Right ventricle myocardium inferior (tissue), 1 donor: ENCODE measurements around the gene DENND4A. TPM values are rescaled to one million over a fixed set of nuclear protein-coding genes. Genes with fewer than 3 reads are reported as not detected.

ENCODE experiments used
- ATAC-seq: fragments of 200-7000 bp; cut with Tn5 transposase; one replicate; pipeline ENCODE4 v1.9.1; 2020; ENCODE audit warnings: mild to moderate bottlenecking, moderate library complexity
- DNase-seq: peaks from one replicate; pipeline ENCODE4 v3.0.0; 2021; ENCODE audit errors: missing footprints
- intact Hi-C: fragments of 100-400 bp; cut with DNase I; formaldehyde crosslinking; loops from one replicate; pipeline ENCODE4 v1.11.0; 2022
- total RNA-seq: library from RNA; stranded (reverse); fragmentation: NEBNext Ultra II Directional; extraction: Animal tissue kit (Norgen Biotek cat#: 25700); gene quantifications from one replicate; pipeline ENCODE4 v1.2.1, GENCODE V29; 2021
- donor health status: DM: no; HTN: yes; CAD: no; lungs with severe emphysema.

The DENND4A gene
- total RNA-seq, 1 donor from 2014 or later = 12.7 TPM

GRCh38 chr15:65724464-65725215, 67.5 kb downstream of the DENND4A start:
- ATAC-seq = no peak
- intact Hi-C loops = no loop called here
- no peak for DNase-seq

- intact Hi-C loops = no loop called here
- DNase-seq = no peak
- no peak for ATAC-seq
These were observed 68.2 kb downstream of the DENND4A start for GRCh38 chr15:65723876-65724275.

- no peak for ATAC-seq
- intact Hi-C loops = no loop called here
- DNase-seq = no peak
These were observed 69.9 kb downstream of the DENND4A start for GRCh38 chr15:65722191-65722590.

GRCh38 chr15:65712415-65712814, 79.7 kb downstream of the DENND4A start:
- ATAC-seq (no peak), DNase-seq (no peak)
- intact Hi-C loops = no loop called here

DNA sequence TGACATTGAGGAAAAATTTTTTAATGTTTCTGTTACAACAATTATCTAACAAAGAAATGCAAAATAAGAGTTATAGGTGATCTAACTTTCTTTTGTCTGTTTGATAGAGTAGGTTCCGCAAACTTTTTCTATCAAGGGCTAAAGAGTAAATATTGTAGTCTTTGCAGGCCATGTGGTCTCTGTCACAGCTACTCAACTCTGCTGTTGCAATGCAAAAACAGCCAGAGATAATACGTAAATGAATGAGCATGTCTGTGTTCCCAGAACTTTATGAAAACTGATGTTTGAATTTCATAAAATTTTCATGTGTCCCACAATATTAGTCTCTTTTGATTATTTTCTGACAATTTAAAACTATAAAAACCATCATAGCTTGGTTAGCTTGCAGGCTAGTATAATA, 97.0 kb downstream of the DENND4A start:
- no peak for DNase-seq
- no peak for ATAC-seq
- intact Hi-C loops = no loop called here

DNA sequence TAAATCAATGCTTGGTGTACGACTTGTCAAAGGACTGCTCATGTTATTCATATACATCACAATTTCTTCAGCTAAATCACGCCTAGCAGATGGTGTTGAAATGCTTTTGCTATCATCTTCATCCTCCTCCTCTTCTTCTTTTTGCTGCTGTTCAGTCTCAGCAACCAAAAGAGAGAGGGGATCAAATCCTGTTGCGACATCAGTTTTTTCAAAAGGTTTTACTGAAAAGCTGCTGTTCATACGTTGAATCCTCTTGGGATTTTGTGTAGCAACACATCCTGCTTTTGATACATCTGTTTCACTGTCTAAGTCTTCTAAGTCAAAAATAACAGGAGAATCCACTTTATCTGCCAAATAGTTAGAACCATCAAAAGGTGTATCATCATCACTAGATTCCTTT, 101.3 kb downstream of the DENND4A start:
- DNase-seq (no peak), ATAC-seq (no peak)
- intact Hi-C loops = no loop called here

GRCh38 chr15:65690173-65690572, 101.9 kb downstream of the DENND4A start:
- intact Hi-C loops = no loop called here
- DNase-seq = no peak
- no peak for ATAC-seq

DNA sequence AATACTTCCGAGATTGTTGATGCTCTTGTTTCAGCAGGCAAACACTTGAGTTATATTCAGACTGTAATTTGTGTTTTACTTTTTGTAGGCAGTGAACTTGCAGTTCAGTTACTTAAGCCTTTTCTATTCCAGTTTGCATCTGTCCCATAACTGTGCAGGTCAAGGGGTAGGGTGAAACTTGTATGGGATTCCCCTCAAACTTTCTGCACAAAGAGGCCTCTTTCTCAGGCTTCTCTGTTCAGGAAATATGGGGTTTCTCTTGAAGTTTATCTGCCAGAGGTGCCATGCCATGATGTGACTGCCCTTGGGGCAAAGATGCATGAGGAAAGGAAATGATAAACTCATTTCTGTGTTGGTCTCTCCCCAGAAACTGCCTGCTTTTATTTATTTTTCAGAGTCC, 103.6 kb downstream of the DENND4A start:
- ATAC-seq = no peak
- intact Hi-C loops = no loop called here
- no peak for DNase-seq

- DNase-seq (no peak), ATAC-seq (no peak)
- intact Hi-C loops = no loop called here
These were observed 109.6 kb downstream of the DENND4A start for GRCh38 chr15:65682404-65682911.

DNA sequence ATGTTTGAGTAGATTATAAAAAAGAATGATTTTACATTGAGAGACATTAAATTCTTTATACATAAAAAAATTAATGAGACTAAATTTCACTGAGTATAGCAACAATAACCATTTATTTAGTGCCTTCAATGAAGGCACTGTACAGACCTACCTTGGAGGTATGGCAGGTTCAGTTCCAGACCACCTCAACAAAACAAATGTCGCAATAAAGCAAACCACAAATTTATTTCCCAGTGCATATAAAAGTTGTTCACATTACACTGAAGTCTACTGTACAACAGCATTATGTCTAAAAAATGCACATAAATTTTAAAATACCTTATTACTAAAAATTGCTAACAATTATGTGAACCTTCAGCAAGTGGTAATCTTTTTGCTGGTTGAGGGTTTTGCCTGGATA, 111.5 kb downstream of the DENND4A start:
- DNase-seq (no peak), ATAC-seq (no peak)
- intact Hi-C loops = no loop called here

- ATAC-seq = no peak
- intact Hi-C loops = no loop called here
These were observed 116.0 kb downstream of the DENND4A start for GRCh38 chr15:65676123-65676522.

GRCh38 chr15:65675551-65675950, 116.5 kb downstream of the DENND4A start:
- ATAC-seq (no peak), DNase-seq (no peak)
- intact Hi-C loops = no loop called here

More at GRCh38 chr15:65676123-65676522, 116.0 kb downstream of the DENND4A start:
- no peak for DNase-seq

DNA sequence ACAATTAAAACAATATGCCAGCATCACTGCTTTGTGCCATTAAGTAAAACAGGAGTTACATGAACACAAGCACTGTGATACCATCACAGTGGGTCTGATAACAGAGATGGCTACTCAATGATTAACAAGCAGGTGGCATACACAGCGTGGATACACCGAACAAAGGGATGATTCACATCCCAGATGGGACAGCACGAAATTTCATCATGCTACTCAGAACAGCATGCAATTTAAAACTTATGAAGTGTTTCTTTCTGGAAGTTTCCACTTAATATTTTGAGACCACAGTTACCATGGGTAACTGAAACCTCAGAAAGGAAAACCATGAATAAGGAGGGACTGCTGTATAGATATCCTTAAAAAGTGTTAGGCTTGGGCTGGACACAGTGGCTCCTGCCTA, 125.8 kb downstream of the DENND4A start:
- ATAC-seq = no peak
- DNase-seq = no peak
- intact Hi-C loops = no loop called here

- intact Hi-C loops = no loop called here
- ATAC-seq = no peak
- DNase-seq = no peak
These were observed 128.6 kb downstream of the DENND4A start for GRCh38 chr15:65663521-65663920.

DNA sequence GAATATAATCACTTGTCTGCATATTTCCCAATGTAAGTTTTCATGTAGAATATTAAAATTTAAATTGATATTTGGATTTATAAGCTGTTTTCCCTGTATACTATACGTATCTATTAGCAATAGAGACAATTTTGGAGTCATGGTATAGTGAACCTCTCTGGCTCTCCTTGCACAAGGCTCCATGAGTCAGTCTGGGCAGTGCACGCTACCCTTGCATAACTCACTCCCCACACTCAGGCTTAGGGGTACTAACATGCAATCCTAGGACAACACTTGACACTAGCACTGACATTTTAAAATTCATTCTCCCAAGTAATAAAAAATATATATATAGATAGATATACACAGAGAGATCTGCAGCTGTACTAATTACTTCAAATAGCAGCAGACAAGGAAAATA, 131.2 kb downstream of the DENND4A start:
- DNase-seq (no peak), ATAC-seq (no peak)
- intact Hi-C loops = no loop called here

GRCh38 chr15:65659502-65660052, 132.5 kb downstream of the DENND4A start:
- intact Hi-C loops = loop anchor here (10.0 kb wide), 1 partner anchor 305 kb away; no protein-coding TSS in a partner anchor
- no peak for DNase-seq
- no peak for ATAC-seq

DNA sequence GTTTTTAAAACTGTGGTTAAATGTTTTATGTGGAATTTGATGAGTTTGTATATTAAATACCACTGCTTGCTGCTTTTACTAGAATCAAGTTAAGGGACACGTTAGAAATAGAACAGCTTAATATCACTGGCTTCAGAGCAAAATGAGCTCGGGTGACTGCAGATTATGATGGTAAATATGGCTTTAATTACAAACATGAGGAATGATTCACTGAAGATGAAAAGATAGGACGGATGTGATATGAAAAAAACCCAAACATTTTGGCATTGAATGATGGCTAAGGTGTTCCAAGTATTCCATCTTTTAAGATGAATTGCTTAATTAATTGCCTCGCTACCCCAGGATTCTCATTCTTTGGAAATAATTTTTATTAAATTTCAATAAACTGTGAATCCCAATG, 136.6 kb downstream of the DENND4A start:
- DNase-seq (no peak), ATAC-seq (no peak)

GRCh38 chr15:65655026-65655425, 137.1 kb downstream of the DENND4A start:
- ATAC-seq (no peak), DNase-seq (no peak)
- intact Hi-C loops = loop anchor here (10.0 kb wide), 1 partner anchor 310 kb away; no protein-coding TSS in a partner anchor

More for the DNA sequence above, 136.6 kb downstream of the DENND4A start:
- intact Hi-C loops = loop anchor here (10.0 kb wide), 1 partner anchor 309 kb away; no protein-coding TSS in a partner anchor

- ATAC-seq (no peak), DNase-seq (no peak)
- intact Hi-C loops = loop anchor here (10.0 kb wide), 1 partner anchor 311 kb away; no protein-coding TSS in a partner anchor
These were observed 138.1 kb downstream of the DENND4A start for GRCh38 chr15:65653801-65654521.
